Measurements from ENCODE around the gene LAMB4. TPM values are rescaled to one million over a fixed set of nuclear protein-coding genes. Genes with fewer than 3 reads are reported as not detected.
"Not testable (repeated sequence)": the region's sequence is repeated elsewhere in the genome, so short reads cannot be mapped to it uniquely, and the experiment has no call there.

The LAMB4 gene
- total and polyA plus RNA-seq, 2 donors: 0.42 to 0.52 TPM

DNA sequence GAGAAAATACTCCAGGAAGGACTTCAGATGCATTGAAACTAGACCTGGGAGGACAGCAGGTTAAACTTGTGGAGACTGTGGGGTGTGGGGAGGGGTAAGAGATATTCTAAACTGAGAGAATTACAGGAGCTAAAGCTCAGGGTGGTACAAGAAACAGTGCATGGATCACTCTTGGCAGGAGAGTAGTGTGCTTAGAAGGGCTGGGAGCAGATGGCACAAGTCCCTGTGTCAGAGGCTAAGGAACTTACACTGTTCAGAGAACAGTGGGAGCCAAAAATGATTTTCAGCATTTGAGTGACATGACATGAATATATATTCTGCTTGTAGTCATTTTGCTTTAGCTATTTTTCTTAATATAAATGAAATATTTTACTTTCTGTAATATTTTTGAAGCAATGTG lies 91.2 kb downstream of the LAMB4 start:
- no peaks in the 10 kb centered on the region for H3K9me3 ChIP-seq (ENCODE audit: control insufficient read depth in 2 of 2, insufficient read depth in 1 of 2, low read length in 1 of 2)
- no peak overlapping the region for H3K4me3 ChIP-seq (ENCODE audit: low read length in 2 of 2)
- no peaks in the 10 kb centered on the region for H3K36me3 ChIP-seq (ENCODE audit: control insufficient read depth in 2 of 2, insufficient read depth in 2 of 2, low read length in 1 of 2)
- no peaks in the 10 kb centered on the region for H3K4me1 ChIP-seq (ENCODE audit: control insufficient read depth in 2 of 2, insufficient read depth in 2 of 2, low read length in 2 of 2)
- no peaks in the 10 kb centered on the region for H3K27me3 ChIP-seq (ENCODE audit: control insufficient read depth in 2 of 2, insufficient read depth in 1 of 2, low read length in 1 of 2)
- H3K27ac ChIP-seq (ENCODE audit: low read depth in 1 of 2, low read length in 1 of 2): no peak overlapping the region
- DNase-seq (ENCODE audit: low read depth in 6 of 9, low spot score in 9 of 9): no peak

- H3K4me3 ChIP-seq (ENCODE audit: low read length in 2 of 2): no peak overlapping the region
- H3K27me3 ChIP-seq (ENCODE audit: control insufficient read depth in 2 of 2, insufficient read depth in 1 of 2, low read length in 1 of 2): no peaks in the 10 kb centered on the region
- DNase-seq (ENCODE audit: low read depth in 6 of 9, low spot score in 9 of 9): no peak
- WGBS: 96% methylated on average over 1 of the region's 1 CpG
- no peaks in the 10 kb centered on the region for H3K36me3 ChIP-seq (ENCODE audit: control insufficient read depth in 2 of 2, insufficient read depth in 2 of 2, low read length in 1 of 2)
- H3K4me1 ChIP-seq (ENCODE audit: control insufficient read depth in 2 of 2, insufficient read depth in 2 of 2, low read length in 2 of 2): no peaks in the 10 kb centered on the region
- H3K27ac ChIP-seq (ENCODE audit: low read depth in 1 of 2, low read length in 1 of 2): no peak overlapping the region
- H3K9me3 ChIP-seq (ENCODE audit: control insufficient read depth in 2 of 2, insufficient read depth in 1 of 2, low read length in 1 of 2): no peaks in the 10 kb centered on the region
Measured at GRCh38 chr7:108037741-108038140, 92.4 kb downstream of the LAMB4 start.

GRCh38 chr7:108037140-108037539 lies 93.0 kb downstream of the LAMB4 start:
- Histone ChIP-seq H3K9me3 (ENCODE audit: control insufficient read depth in 2 of 2, insufficient read depth in 1 of 2, low read length in 1 of 2) (no peaks in the 10 kb centered on the region), H3K4me1 (ENCODE audit: control insufficient read depth in 2 of 2, insufficient read depth in 2 of 2, low read length in 2 of 2) (no peaks in the 10 kb centered on the region), H3K4me3 (ENCODE audit: low read length in 2 of 2) (no peak overlapping the region), H3K36me3 (ENCODE audit: control insufficient read depth in 2 of 2, insufficient read depth in 2 of 2, low read length in 1 of 2) (no peaks in the 10 kb centered on the region), H3K27ac (ENCODE audit: low read depth in 1 of 2, low read length in 1 of 2) (no peak overlapping the region), H3K27me3 (ENCODE audit: control insufficient read depth in 2 of 2, insufficient read depth in 1 of 2, low read length in 1 of 2) (no peaks in the 10 kb centered on the region)
- 80% methylated on average over 3 of the region's 3 CpGs for WGBS
- DNase-seq (ENCODE audit: low read depth in 6 of 9, low spot score in 9 of 9): no peak

GRCh38 chr7:108034586-108034985 lies 95.6 kb downstream of the LAMB4 start:
- Histone ChIP-seq H3K4me1 (ENCODE audit: control insufficient read depth in 2 of 2, insufficient read depth in 2 of 2, low read length in 2 of 2) (no peaks in the 10 kb centered on the region), H3K27ac (ENCODE audit: low read depth in 1 of 2, low read length in 1 of 2) (no peak overlapping the region), H3K27me3 (ENCODE audit: control insufficient read depth in 2 of 2, insufficient read depth in 1 of 2, low read length in 1 of 2) (no peaks in the 10 kb centered on the region), H3K36me3 (ENCODE audit: control insufficient read depth in 2 of 2, insufficient read depth in 2 of 2, low read length in 1 of 2) (no peaks in the 10 kb centered on the region), H3K9me3 (ENCODE audit: control insufficient read depth in 2 of 2, insufficient read depth in 1 of 2, low read length in 1 of 2) (no peaks in the 10 kb centered on the region), H3K4me3 (ENCODE audit: low read length in 2 of 2) (no peak overlapping the region)
- DNase-seq (ENCODE audit: low read depth in 6 of 9, low spot score in 9 of 9): no peak
- WGBS: 90% methylated on average over 2 of the region's 2 CpGs

DNA sequence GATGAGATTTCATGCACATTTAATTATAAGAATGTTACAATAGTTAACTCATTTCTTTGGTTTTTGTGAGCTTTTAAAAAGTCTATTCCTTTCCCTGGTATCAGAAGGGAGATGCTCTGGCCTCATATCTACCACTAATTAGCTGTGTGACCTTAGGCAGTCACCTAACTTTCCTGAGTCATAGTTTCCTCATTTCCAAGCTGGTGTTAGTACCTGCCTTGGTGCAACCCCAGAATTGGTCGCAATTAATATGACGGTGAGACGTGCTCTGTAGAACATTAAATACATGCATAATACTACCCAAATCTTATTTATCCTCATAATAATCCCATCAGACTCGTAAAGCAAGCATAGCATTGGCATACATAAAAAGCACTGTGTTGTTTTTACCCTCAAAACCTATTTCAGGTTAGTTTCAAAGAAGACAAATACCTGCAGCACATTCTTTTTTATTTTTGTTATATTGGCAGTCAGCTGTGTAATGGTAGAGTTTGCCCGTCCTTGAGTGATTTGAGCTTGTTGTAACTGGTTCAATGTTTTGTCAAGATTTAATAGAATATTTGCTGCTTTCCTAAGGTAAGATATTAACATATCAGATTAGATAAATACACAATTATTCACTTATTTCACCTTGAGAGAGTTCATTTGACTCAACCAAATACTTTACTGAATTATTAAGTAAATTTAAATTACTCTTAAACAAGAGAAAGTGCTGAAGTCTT lies 96.2 kb downstream of the LAMB4 start:
- Histone ChIP-seq H3K9me3 (ENCODE audit: control insufficient read depth in 2 of 2, insufficient read depth in 1 of 2, low read length in 1 of 2) (no peaks in the 10 kb centered on the region), H3K4me3 (ENCODE audit: low read length in 2 of 2) (no peak overlapping the region), H3K27ac (ENCODE audit: low read depth in 1 of 2, low read length in 1 of 2) (no peak overlapping the region), H3K4me1 (ENCODE audit: control insufficient read depth in 2 of 2, insufficient read depth in 2 of 2, low read length in 2 of 2) (no peaks in the 10 kb centered on the region), H3K27me3 (ENCODE audit: control insufficient read depth in 2 of 2, insufficient read depth in 1 of 2, low read length in 1 of 2) (no peaks in the 10 kb centered on the region), H3K36me3 (ENCODE audit: control insufficient read depth in 2 of 2, insufficient read depth in 2 of 2, low read length in 1 of 2) (no peaks in the 10 kb centered on the region)
- DNase-seq (ENCODE audit: low read depth in 6 of 9, low spot score in 9 of 9): no peak
- WGBS: 95% methylated on average over 5 of the region's 5 CpGs

DNA sequence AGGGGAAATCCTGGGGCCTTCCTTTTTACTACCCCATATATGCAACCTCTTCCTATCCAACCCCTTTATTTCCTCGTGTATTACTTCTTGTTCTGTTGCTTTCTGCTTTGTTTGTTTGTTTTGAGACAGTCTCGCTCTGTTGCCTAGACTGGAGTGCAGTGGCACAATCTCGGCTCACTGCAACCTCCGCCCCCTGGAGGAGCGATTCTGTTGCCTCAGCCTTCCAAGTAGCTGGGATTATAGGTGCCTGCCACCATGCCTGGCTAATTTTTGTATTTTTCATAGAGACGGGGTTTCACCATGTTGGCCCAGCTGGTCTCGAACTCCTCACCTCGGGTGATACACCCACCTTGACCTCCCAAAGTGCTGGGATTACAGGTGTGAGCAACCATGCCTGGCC lies 96.9 kb downstream of the LAMB4 start:
- not testable (repeated sequence) for H3K36me3 ChIP-seq (ENCODE audit: control insufficient read depth in 2 of 2, insufficient read depth in 2 of 2, low read length in 1 of 2)

DNA sequence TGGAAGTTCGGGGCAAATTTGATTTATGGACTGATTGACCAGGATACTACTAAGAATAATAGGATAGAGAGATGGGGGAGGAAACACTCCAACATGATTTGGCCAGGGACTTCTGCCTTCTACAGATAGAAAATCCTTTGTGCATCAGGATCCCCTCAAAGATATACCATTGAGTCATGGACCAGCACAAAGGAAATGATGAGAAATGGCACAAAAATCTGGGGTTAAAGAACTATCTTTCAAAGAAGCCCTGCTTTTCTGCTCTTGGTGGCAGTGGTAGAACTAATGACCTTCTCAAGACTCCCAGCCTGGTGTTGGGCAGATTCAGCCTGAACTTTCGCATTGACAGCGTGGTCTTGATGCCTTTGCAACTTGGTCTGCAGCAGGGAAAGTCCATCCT lies 99.6 kb downstream of the LAMB4 start:
- over 99% methylated on average over 3 of the region's 3 CpGs for WGBS
- no peaks in the 10 kb centered on the region for H3K27me3 ChIP-seq (ENCODE audit: control insufficient read depth in 2 of 2, insufficient read depth in 1 of 2, low read length in 1 of 2)
- H3K4me3 ChIP-seq (ENCODE audit: low read length in 2 of 2): no peak overlapping the region
- H3K27ac ChIP-seq (ENCODE audit: low read depth in 1 of 2, low read length in 1 of 2): no peak overlapping the region
- H3K9me3 ChIP-seq (ENCODE audit: control insufficient read depth in 2 of 2, insufficient read depth in 1 of 2, low read length in 1 of 2): no peaks in the 10 kb centered on the region
- DNase-seq (ENCODE audit: low read depth in 6 of 9, low spot score in 9 of 9): no peak
- no peaks in the 10 kb centered on the region for H3K36me3 ChIP-seq (ENCODE audit: control insufficient read depth in 2 of 2, insufficient read depth in 2 of 2, low read length in 1 of 2)
- no peaks in the 10 kb centered on the region for H3K4me1 ChIP-seq (ENCODE audit: control insufficient read depth in 2 of 2, insufficient read depth in 2 of 2, low read length in 2 of 2)

More for the DNA sequence above, 96.9 kb downstream of the LAMB4 start:
- not testable (repeated sequence) for DNase-seq (ENCODE audit: low read depth in 6 of 9, low spot score in 9 of 9); H3K9me3 ChIP-seq (ENCODE audit: control insufficient read depth in 2 of 2, insufficient read depth in 1 of 2, low read length in 1 of 2); H3K27me3 ChIP-seq (ENCODE audit: control insufficient read depth in 2 of 2, insufficient read depth in 1 of 2, low read length in 1 of 2); H3K4me1 ChIP-seq (ENCODE audit: control insufficient read depth in 2 of 2, insufficient read depth in 2 of 2, low read length in 2 of 2); H3K27ac ChIP-seq (ENCODE audit: low read depth in 1 of 2, low read length in 1 of 2); H3K4me3 ChIP-seq (ENCODE audit: low read length in 2 of 2)
- 95% methylated on average over 8 of the region's 8 CpGs for WGBS

DNA sequence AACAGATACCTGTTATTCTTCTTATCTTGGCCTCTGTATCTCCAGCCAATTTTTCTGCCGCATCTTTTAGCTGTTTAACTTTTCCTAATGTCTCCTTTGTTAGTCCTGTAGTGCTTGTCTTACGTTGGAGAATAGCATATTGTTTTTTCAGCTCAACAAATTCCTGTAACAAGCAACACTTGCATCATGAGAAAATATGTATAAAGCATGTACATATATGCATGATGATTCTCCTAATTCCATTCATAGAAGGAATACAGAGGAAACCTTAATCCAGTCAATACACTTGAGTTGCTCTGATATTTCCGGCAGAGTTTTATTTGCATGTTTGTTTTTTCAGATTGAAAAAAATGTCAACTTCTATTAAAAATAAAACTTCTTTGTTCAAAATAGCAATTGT lies 101.1 kb downstream of the LAMB4 start:
- no peak overlapping the region for H3K4me3 ChIP-seq (ENCODE audit: low read length in 2 of 2)
- WGBS: 96% methylated on average over 3 of the region's 3 CpGs
- no peak for DNase-seq (ENCODE audit: low read depth in 6 of 9, low spot score in 9 of 9)
- H3K27ac ChIP-seq (ENCODE audit: low read depth in 1 of 2, low read length in 1 of 2): no peak overlapping the region
- no peaks in the 10 kb centered on the region for H3K4me1 ChIP-seq (ENCODE audit: control insufficient read depth in 2 of 2, insufficient read depth in 2 of 2, low read length in 2 of 2)
- no peaks in the 10 kb centered on the region for H3K27me3 ChIP-seq (ENCODE audit: control insufficient read depth in 2 of 2, insufficient read depth in 1 of 2, low read length in 1 of 2)
- H3K9me3 ChIP-seq (ENCODE audit: control insufficient read depth in 2 of 2, insufficient read depth in 1 of 2, low read length in 1 of 2): no peaks in the 10 kb centered on the region
- H3K36me3 ChIP-seq (ENCODE audit: control insufficient read depth in 2 of 2, insufficient read depth in 2 of 2, low read length in 1 of 2): no peaks in the 10 kb centered on the region

DNA sequence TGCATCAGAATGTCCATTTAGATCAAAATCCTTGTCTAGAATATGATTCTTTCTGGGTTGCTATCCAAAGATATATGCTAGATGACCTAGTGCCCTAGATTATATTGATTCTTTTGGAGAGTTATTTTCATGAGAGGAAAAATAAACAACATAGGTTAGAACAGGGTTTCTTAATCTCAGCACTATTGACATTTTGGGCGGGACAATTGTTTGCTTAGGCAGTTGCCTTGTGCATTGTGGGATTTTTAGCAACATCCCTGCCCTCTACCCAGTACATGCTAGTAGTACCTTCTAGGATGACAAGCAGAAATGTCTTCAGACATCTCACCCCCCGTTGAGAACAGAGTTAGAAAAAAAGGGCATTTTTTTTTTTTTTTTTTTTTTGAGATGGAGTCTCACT lies 102.0 kb downstream of the LAMB4 start:
- WGBS: 90% methylated on average over 2 of the region's 2 CpGs
- DNase-seq (ENCODE audit: low read depth in 6 of 9, low spot score in 9 of 9): no peak

More for the DNA sequence above, 102.0 kb downstream of the LAMB4 start:
- no peak overlapping the region for H3K27ac ChIP-seq (ENCODE audit: low read depth in 1 of 2, low read length in 1 of 2)
- no peaks in the 10 kb centered on the region for H3K4me1 ChIP-seq (ENCODE audit: control insufficient read depth in 2 of 2, insufficient read depth in 2 of 2, low read length in 2 of 2)
- H3K9me3 ChIP-seq (ENCODE audit: control insufficient read depth in 2 of 2, insufficient read depth in 1 of 2, low read length in 1 of 2): no peaks in the 10 kb centered on the region
- H3K27me3 ChIP-seq (ENCODE audit: control insufficient read depth in 2 of 2, insufficient read depth in 1 of 2, low read length in 1 of 2): no peaks in the 10 kb centered on the region
- no peaks in the 10 kb centered on the region for H3K36me3 ChIP-seq (ENCODE audit: control insufficient read depth in 2 of 2, insufficient read depth in 2 of 2, low read length in 1 of 2)
- H3K4me3 ChIP-seq (ENCODE audit: low read length in 2 of 2): no peak overlapping the region
